HTERT RPE-1 (cell line): Measurements from ENCODE around the gene XPNPEP2.

Experiments
- in situ Hi-C: fragments of 300-500 bp; cut with MboI; formaldehyde crosslinking; loops from 4 replicates; pipeline ENCODE4 v1.14.3; 2020; ENCODE audit warnings: low sequenced_read_pairs

Gene XPNPEP2, protein sequence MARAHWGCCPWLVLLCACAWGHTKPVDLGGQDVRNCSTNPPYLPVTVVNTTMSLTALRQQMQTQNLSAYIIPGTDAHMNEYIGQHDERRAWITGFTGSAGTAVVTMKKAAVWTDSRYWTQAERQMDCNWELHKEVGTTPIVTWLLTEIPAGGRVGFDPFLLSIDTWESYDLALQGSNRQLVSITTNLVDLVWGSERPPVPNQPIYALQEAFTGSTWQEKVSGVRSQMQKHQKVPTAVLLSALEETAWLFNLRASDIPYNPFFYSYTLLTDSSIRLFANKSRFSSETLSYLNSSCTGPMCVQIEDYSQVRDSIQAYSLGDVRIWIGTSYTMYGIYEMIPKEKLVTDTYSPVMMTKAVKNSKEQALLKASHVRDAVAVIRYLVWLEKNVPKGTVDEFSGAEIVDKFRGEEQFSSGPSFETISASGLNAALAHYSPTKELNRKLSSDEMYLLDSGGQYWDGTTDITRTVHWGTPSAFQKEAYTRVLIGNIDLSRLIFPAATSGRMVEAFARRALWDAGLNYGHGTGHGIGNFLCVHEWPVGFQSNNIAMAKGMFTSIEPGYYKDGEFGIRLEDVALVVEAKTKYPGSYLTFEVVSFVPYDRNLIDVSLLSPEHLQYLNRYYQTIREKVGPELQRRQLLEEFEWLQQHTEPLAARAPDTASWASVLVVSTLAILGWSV

DNA sequence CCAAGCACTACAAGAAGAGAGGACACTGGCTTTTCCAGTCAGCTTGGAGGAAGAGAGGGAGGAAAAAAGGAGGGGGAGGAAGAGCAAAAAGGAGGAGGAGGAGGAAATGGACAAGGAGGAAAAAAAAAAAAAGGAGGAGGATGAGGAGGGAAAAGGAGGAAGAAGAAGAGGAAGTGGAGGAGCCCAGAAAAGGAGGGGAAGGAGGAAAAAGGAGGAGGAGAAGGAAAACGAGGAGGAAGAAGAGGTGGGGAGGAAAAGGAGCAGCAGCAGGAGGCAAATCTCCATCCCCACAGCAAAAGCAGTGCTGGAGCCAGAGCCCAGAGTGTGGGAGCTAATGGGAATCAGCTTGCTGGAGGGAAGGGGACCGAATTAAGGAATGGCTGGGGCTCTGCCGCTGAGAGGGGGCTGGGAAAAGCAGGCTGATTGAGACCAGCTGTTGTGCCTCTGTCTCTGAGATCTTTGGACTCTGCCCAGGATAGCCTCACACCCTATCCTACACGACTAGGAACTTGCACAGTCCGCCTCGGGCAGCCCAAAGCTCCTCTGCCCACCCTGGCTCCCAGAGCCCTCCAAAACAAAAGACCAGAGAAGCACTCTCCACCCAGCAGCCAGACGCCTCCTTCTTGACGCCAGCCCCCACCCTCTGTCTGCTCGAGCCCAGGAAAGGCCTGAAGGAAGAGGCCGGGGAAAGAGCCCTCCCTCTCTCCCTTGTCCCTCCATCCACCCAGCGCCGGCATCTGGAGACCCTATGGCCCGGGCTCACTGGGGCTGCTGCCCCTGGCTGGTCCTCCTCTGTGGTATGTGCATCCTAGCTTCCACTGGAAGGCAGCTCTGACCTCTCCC, at the start of gene XPNPEP2:
Gene XPNPEP2 (plus strand): TSS at position 514 of the 843 bp plus-strand sequence. CDS start 235 bp downstream, at position 749.
- in situ Hi-C loops: no loop called here

DNA sequence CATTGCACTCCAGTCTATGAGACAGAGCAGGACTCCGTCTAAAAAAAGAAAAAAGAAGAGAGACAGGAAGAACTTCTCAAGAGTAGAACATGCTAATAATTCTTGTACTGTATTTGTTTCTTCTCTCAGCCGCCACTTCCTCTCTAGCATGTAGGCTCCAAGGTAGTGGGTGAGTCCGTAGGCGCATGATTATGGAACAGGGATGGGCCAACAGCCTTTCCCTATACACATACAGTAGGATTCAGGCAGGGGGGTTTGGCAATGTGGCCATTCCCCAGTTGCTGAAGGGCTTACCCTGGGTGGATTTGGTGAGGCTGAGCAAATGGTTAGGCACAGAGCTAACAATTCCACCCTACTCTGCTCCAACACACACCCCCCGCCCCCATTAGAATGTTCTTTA, 49.0 kb upstream of the XPNPEP2 start:
- in situ Hi-C loops: no loop called here

DNA sequence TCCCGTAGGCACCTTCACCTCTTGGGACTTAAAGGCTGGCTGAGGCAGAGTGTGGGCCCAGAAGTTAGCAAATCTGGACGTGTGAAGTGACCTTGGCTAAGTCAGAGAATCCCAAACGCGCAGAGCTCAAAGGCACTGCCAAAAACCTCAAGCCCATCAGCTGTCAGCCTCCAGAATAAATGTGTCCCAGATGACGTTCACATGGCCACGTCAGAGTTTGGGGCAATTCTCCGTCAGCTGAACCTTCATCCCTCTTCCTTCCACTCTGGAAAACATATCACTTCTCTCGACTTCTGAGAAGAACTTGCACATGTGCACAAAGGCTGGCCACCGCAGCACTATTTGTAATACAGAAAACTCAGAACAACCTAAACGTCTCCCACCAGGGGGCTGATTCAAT, 48.3 kb upstream of the XPNPEP2 start:
- in situ Hi-C loops: no loop called here

GRCh38 chrX:129693354-129693753, 45.4 kb upstream of the XPNPEP2 start:
- in situ Hi-C loops: no loop called here

GRCh38 chrX:129694805-129695204, 44.0 kb upstream of the XPNPEP2 start:
- in situ Hi-C loops: no loop called here

GRCh38 chrX:129695535-129695934, 43.2 kb upstream of the XPNPEP2 start:
- in situ Hi-C loops: no loop called here

- in situ Hi-C loops: no loop called here
Observed at GRCh38 chrX:129695937-129696336, 42.8 kb upstream of the XPNPEP2 start.

DNA sequence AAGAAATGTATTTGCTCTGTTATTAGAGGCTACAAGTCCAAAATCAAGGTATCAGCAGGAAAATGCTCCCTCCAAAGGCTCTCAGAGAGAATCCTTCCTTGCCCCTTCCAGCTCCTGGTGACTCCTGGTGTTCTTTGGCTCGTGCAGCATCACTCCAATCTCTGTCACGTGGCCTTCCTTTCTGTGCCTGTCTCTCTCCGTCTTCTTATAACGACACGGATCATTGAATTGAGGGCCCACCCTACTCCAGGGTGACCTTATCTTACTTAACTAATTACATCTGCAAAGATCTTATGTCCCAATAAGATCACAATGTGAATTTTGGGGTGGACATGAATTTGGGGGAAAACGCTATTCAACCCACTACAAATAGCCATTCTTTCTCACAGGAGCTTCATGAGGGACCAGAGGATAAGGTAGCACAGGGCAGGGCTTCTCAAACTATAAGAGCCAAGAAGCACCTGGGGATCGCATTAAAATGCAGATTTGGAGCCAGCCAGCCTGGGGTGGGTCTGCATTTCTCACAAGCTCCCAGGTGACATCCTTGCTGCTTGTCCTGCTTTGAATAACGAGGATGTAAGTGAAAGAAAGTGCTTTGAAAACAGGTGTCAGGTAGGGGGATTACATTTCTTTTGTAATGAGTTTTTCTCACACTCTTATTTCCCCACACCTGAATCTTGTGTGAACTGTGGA, 42.2 kb upstream of the XPNPEP2 start:
- in situ Hi-C loops: no loop called here

DNA sequence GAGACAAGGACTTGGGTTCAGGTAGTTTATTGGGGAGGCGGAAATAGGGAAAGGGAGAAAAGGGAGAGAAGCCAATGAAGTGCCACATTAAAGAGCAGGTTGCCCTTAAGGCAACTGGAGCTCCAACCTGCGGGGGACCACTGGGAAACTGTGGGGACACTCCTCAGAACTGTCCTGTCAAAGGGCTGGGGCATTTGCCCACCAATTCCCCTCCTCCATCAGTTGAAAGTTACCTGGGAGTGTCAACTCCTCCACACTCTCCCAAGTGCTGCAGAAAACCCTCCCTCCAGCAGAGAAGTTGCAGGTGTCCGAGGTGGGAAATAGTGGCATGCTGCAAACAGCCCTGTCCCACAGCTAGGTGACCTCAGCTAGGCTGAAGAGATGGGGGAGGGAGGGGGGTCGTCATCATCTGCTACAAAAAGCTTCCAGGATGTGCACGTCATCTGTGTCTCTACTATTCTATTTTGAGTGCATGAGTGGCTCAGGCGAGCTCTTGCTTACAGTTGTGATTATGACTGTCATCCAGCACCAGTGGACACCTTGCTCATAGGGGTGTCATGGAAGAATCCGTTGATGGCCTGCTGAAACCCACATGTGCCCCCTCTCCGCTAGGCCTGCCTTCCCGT, 41.5 kb upstream of the XPNPEP2 start:
- in situ Hi-C loops: no loop called here

DNA sequence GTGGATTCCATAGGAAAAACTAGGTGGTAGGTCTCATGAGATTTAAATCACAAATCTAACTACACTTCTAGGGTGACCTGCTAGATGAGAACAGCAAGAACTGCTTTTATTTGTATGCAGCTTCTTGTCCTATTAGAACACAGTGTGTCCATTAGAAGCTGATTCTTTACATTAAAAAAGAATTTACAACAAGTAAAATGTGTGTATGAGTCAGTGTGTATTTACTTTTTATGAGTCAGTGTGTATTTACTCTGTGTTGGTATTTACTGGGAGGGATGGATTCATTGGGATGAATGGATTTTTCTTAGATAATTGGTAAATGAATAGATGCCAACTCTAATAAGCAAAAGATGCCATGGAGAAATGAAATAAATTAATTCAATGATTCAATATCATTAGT, 40.6 kb upstream of the XPNPEP2 start:
- in situ Hi-C loops: no loop called here

DNA sequence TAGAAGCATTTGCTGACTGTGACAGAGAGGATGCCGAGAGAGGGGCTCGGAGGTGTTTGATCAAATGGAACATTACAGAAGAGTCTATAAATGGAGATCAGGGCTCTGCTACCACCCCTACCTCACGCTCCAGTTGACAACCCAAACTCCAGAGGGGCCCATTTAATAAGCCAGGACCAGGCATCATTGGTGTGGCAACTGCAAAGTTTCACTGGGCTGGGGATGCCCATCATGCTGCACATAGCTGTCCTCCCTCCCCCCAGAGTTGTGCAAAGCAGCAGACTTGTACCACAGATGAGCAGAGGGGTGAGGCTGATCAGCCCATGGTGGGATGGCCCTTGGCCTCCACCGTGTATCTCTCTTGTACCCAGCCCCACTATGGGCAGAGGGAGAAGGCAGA, 38.2 kb upstream of the XPNPEP2 start:
- in situ Hi-C loops: no loop called here

GRCh38 chrX:129701624-129702069, 37.1 kb upstream of the XPNPEP2 start:
- in situ Hi-C loops: no loop called here

DNA sequence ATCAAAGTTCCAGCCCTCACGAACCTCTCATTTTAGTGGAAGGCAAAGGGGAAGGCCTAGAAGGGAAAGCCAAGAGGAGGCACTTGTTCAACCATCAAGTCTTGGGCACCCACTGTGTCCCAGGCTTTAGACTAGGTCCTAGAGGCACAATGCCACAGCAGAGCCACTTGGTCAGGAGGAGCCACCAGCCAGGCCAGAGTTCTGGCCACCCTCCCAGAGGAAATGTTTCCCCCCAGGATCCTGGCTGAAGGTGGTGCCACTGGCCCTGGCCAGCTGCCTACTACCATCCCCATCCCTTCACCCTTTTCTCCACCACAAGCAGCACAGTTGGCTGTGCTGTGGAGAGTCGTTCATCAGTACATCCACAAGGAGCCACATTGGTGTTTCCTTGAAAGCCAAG, 34.3 kb upstream of the XPNPEP2 start:
- in situ Hi-C loops: no loop called here

DNA sequence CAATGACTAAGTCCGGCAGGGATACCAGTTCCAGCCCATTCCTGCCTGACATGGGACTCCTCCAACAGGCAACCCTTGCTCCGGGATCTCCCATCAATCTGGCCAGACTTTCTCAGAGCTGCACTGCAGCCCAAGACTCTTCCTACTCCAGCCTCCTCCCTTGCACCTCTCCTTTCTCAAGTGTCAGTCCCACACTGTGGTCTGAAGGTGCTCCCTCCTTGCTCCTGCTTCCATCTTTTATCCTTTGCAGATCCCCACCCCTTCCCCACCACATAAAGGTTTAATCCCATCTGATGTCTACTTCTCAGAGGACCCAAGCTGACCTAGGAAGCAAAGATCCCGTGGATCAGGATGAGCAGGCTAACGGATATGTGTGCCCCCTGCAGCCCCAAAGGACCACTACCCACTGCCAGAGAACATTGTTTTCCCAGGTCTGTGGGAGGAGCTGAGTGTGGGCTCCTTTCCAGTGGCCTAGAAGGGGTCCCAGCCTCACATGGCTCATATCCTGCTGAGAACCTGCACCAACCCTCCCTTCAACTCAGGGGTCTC, 33.3 kb upstream of the XPNPEP2 start:
- in situ Hi-C loops: no loop called here

- in situ Hi-C loops: no loop called here
Observed at GRCh38 chrX:129705988-129706387, 32.8 kb upstream of the XPNPEP2 start.

- in situ Hi-C loops: no loop called here
Observed at GRCh38 chrX:129706400-129707072, 32.2 kb upstream of the XPNPEP2 start.

GRCh38 chrX:129714581-129714980, 24.2 kb upstream of the XPNPEP2 start:
- in situ Hi-C loops: no loop called here

DNA sequence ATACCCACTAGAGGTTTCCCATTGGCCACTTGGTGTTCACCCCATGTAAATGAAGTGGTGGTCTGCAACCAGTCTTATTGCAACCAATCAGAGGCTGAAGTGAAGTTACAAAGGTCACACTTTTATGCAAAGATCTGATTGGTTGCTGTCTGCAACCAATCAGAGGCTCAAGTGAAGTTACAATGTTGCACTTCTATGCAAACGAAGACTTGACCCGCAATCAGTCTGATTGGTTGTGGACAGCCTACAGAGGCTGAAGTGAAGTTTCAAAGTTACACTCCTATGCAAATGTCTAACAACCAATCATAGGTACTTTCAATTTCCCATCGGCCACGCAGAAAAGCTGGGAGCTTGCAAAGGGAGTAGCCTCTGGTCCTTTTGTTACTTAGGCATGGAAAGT, 22.3 kb upstream of the XPNPEP2 start:
- in situ Hi-C loops: no loop called here

GRCh38 chrX:129717892-129718291, 20.9 kb upstream of the XPNPEP2 start:
- in situ Hi-C loops: no loop called here

- in situ Hi-C loops: no loop called here
Observed at GRCh38 chrX:129718676-129719075, 20.1 kb upstream of the XPNPEP2 start.
